ENCODE results near the gene MAP1S. TPM values are rescaled to one million over a fixed set of nuclear protein-coding genes. Genes with fewer than 3 reads are reported as not detected.
A peak's percentile ranks its signal among the peaks of the same experiment; 100 is the strongest.

Gene MAP1S
- total and polyA plus RNA-seq, 2 of the 13 experiments (the other 11 are each of a cell fraction or from before 2014, with no cell fraction given) = 3.8 to 7.3 TPM

DNA sequence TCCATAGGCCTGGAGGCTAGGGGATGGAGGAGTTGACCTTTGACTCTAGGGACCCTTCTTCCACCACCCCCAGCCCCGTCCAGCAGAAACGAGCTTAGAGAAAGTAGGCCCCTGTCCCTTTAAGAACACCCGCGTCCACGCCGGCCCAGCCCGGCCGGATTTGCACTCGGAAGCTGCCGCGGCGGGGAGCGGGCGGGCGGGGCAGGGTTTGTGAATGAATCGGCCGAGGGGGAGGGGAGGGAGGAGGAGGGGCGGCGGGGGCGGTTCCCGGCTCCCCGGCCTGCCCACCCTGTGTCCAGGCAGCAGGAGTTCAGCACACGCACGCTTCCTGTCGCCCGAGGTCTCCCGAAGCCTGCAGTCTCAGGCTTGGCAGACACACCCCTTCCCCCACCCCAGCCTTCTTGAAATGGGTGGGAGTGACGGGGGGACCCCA, 32.7 kb upstream of the MAP1S start:
- no peak for DNase-seq (ENCODE audit: low spot score)
- WGBS (ENCODE audit: low lambda C conversion rate) = 0% methylated on average over 8 of the region's 28 CpGs
- no peak for ATAC-seq
- H3K4me1 ChIP-seq (ENCODE audit: insufficient read depth, low read length) = no peaks in the 10 kb centered on the region
- H3K4me2 ChIP-seq (ENCODE audit: low read depth, low read length) = no peak overlapping the region
- intact Hi-C loops (cut with micrococcal nuclease; ENCODE audit: unreplicated experiment) = no loop called here
- H2AFZ ChIP-seq (ENCODE audit: low read length) = no peak overlapping the region
- ChIA-PET CTCF (ENCODE audit: low intra/inter-chr PET ratio, low total read pairs) (no interaction called here), POLR2A (no interaction called here)
- peaks cover 0 to 18% of the 10 kb centered on the region in 2 experiments; a peak in 4 of 5 replicates for H3K27me3 ChIP-seq (ENCODE audit: control insufficient read depth in 1 of 2, insufficient read depth in 2 of 2, low read length in 2 of 2)
- FAIRE-seq = no peak
- no peaks in the 10 kb centered on the region for H3K36me3 ChIP-seq (replicated peaks in 1 of 2; ENCODE audit: control insufficient read depth in 1 of 2, insufficient read depth in 2 of 2, low read length in 2 of 2)
- H3K79me2 ChIP-seq (ENCODE audit: insufficient read depth, low read length) = no peaks in the 10 kb centered on the region
- peaks cover 4% of the 10 kb centered on the region; the same call in 1 of the 2 replicates for H4K20me1 ChIP-seq (ENCODE audit: insufficient read depth, low read length)
- no peaks in the 10 kb centered on the region for H3K9me3 ChIP-seq (ENCODE audit: low read length)
- H3K9ac ChIP-seq (ENCODE audit: insufficient read depth, low read depth, low read length) = no peak overlapping the region
- BruUV-seq (replicated peaks) = no TSS peak
- TF ChIP-seq ZSCAN29 (CRISPR knock-in tag; conservative IDR thresholded peaks at IDR 0.05) (peak; percentile 78; the same call in 1 of the 2 replicates), ZNF839 (CRISPR knock-in tag; IDR thresholded peaks at IDR 0.05; ENCODE audit: borderline replicate concordance) (no peak), SP140L (CRISPR knock-in tag; IDR thresholded peaks at IDR 0.05; ENCODE audit: borderline replicate concordance) (no peak), TP53 (CRISPR knock-in tag; conservative IDR thresholded peaks at IDR 0.05) (no peak)
- TF ChIP-seq, protein P1, sequence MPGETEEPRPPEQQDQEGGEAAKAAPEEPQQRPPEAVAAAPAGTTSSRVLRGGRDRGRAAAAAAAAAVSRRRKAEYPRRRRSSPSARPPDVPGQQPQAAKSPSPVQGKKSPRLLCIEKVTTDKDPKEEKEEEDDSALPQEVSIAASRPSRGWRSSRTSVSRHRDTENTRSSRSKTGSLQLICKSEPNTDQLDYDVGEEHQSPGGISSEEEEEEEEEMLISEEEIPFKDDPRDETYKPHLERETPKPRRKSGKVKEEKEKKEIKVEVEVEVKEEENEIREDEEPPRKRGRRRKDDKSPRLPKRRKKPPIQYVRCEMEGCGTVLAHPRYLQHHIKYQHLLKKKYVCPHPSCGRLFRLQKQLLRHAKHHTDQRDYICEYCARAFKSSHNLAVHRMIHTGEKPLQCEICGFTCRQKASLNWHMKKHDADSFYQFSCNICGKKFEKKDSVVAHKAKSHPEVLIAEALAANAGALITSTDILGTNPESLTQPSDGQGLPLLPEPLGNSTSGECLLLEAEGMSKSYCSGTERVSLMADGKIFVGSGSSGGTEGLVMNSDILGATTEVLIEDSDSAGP (CRISPR knock-in tag; IDR thresholded peaks at IDR 0.05; ENCODE audit: borderline replicate concordance) = peak; percentile 77
- in situ Hi-C loops (cut with HindIII; ENCODE audit: extremely low pct_ligation_motif_present, low pct_unique_long_range_greater_than_20kb) = no loop called here
- H3K27ac ChIP-seq (ENCODE audit: extremely low read length, insufficient read depth, low read length) = no peak overlapping the region
- no peak overlapping the region for H3K4me3 ChIP-seq (replicated peaks in 1 of 3; ENCODE audit: insufficient read depth in 1 of 3, low read depth in 2 of 3, low read length in 3 of 3)

GRCh38 chr19:17687141-17687856, 32.0 kb upstream of the MAP1S start:
- POLR2A ChIA-PET = no interaction called here
- in situ Hi-C loops (cut with HindIII; ENCODE audit: extremely low pct_ligation_motif_present, low pct_unique_long_range_greater_than_20kb) (no loop called here), intact Hi-C loops (cut with micrococcal nuclease; ENCODE audit: unreplicated experiment) (no loop called here)
- FAIRE-seq (no peak), ATAC-seq (no peak; the same call in 2 of the 3 replicates), DNase-seq (ENCODE audit: low spot score) (no peak)
- no peak overlapping the region for H3K4me2 ChIP-seq (ENCODE audit: low read depth, low read length)
- no peaks in the 10 kb centered on the region for H3K79me2 ChIP-seq (ENCODE audit: insufficient read depth, low read length)
- H3K27ac ChIP-seq (ENCODE audit: extremely low read length, insufficient read depth, low read length) = no peak overlapping the region
- peaks cover 0 to 18% of the 10 kb centered on the region in 2 experiments; a peak in 4 of 5 replicates for H3K27me3 ChIP-seq (ENCODE audit: control insufficient read depth in 1 of 2, insufficient read depth in 2 of 2, low read length in 2 of 2)
- BruUV-seq (replicated peaks) = no TSS peak
- TF ChIP-seq MAF1 (CRISPR knock-in tag; IDR thresholded peaks at IDR 0.05; ENCODE audit: borderline replicate concordance) (no peak), ZIK1 (CRISPR knock-in tag; IDR thresholded peaks at IDR 0.05; ENCODE audit: borderline replicate concordance, low read depth) (no peak), ASH2L (IDR thresholded peaks at IDR 0.05; ENCODE audit: insufficient read length, low read depth, low read length) (no peak), GPN1 (CRISPR knock-in tag; IDR thresholded peaks at IDR 0.05; ENCODE audit: borderline replicate concordance) (no peak), NR2F6 (IDR thresholded peaks at IDR 0.05) (no peak), NR2F6 (CRISPR knock-in tag; IDR thresholded peaks at IDR 0.05) (no peak), ZFP37 (CRISPR knock-in tag; IDR thresholded peaks at IDR 0.05; ENCODE audit: borderline replicate concordance) (no peak)
- CTCF ChIA-PET (ENCODE audit: low intra/inter-chr PET ratio, low total read pairs) = no interaction called here
- no peak overlapping the region for H2AFZ ChIP-seq (ENCODE audit: low read length)
- no peaks in the 10 kb centered on the region for H3K9me3 ChIP-seq (ENCODE audit: low read length)
- H3K4me1 ChIP-seq (ENCODE audit: insufficient read depth, low read length) = no peaks in the 10 kb centered on the region
- no peak overlapping the region for H3K4me3 ChIP-seq (replicated peaks in 1 of 3; ENCODE audit: insufficient read depth in 1 of 3, low read depth in 2 of 3, low read length in 3 of 3)
- WGBS (ENCODE audit: low lambda C conversion rate) = 62% methylated on average over 9 of the region's 24 CpGs
- peaks cover 4% of the 10 kb centered on the region; the same call in 1 of the 2 replicates for H4K20me1 ChIP-seq (ENCODE audit: insufficient read depth, low read length)
- no peak overlapping the region for H3K9ac ChIP-seq (ENCODE audit: insufficient read depth, low read depth, low read length)
- no peaks in the 10 kb centered on the region for H3K36me3 ChIP-seq (replicated peaks in 1 of 2; ENCODE audit: control insufficient read depth in 1 of 2, insufficient read depth in 2 of 2, low read length in 2 of 2)
